ENCODE measurements around the gene C11orf16. TPM values are rescaled to one million over a fixed set of nuclear protein-coding genes. Genes with fewer than 3 reads are reported as not detected.

The C11orf16 gene
- total RNA-seq, 1 experiment from 2014 or later = 0.42 TPM

DNA sequence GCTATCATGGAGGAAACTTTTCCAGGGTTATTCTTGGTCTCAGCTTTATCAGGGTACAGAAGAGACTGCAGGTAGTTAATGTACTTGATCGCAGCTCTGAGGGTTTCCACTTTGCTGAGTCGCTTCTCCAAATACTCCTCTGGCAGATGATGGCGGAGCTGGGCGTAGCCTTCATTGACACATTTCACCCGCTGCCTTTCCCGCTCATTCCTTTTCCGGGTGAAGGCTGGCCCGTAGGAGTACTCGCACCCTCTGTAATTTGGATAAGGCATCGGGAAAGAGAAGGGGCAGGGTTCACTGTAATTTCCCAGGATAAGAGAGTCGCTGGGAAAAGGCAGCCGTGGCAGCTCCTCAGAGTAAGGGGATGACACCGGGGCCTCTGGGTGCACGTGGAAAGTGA lies 4.9 kb upstream of the C11orf16 start:
- H3K36me3 Mint-ChIP-seq = no peaks in the 10 kb centered on the region
- POLR2A ChIA-PET = no interaction called here
- CTCF ChIA-PET = interaction anchor here (2.0 to 2.5 kb wide), 2 partner anchors 22 to 200 kb away, joined by 7 read pairs; no protein-coding TSS in a partner anchor
- DNase-seq (ENCODE audit: low spot score) (no peak), ATAC-seq (no peak)
- TF ChIP-seq, protein P1, sequence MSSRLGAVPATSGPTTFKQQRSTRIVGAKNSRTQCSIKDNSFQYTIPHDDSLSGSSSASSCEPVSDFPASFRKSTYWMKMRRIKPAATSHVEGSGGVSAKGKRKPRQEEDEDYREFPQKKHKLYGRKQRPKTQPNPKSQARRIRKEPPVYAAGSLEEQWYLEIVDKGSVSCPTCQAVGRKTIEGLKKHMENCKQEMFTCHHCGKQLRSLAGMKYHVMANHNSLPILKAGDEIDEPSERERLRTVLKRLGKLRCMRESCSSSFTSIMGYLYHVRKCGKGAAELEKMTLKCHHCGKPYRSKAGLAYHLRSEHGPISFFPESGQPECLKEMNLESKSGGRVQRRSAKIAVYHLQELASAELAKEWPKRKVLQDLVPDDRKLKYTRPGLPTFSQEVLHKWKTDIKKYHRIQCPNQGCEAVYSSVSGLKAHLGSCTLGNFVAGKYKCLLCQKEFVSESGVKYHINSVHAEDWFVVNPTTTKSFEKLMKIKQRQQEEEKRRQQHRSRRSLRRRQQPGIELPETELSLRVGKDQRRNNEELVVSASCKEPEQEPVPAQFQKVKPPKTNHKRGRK (CRISPR knock-in tag; IDR thresholded peaks at IDR 0.05; ENCODE audit: borderline replicate concordance) = no peak
- TF ChIP-seq RORB (CRISPR knock-in tag; IDR thresholded peaks at IDR 0.05) (no peak), IRF2 (CRISPR knock-in tag; IDR thresholded peaks at IDR 0.05; ENCODE audit: borderline replicate concordance, low read depth) (no peak), GABPB1 (CRISPR knock-in tag; IDR thresholded peaks at IDR 0.05) (no peak), NFATC4 (CRISPR knock-in tag; IDR thresholded peaks at IDR 0.05) (no peak), TP53 (CRISPR knock-in tag; IDR thresholded peaks at IDR 0.05) (no peak), CREM (CRISPR knock-in tag; IDR thresholded peaks at IDR 0.05) (no peak), FOXJ3 (CRISPR knock-in tag; IDR thresholded peaks at IDR 0.05; ENCODE audit: borderline replicate concordance) (no peak), ZNF138 (CRISPR knock-in tag; conservative IDR thresholded peaks at IDR 0.05) (no peak), ZNF317 (CRISPR knock-in tag; IDR thresholded peaks at IDR 0.05; ENCODE audit: borderline replicate concordance, low read depth) (no peak), GRHL2 (CRISPR knock-in tag; IDR thresholded peaks at IDR 0.05; ENCODE audit: insufficient replicate concordance, severe bottlenecking) (no peak)
- TF ChIP-seq, protein P2, sequence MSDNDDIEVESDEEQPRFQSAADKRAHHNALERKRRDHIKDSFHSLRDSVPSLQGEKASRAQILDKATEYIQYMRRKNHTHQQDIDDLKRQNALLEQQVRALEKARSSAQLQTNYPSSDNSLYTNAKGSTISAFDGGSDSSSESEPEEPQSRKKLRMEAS (CRISPR knock-in tag; IDR thresholded peaks at IDR 0.05) = no peak
- TF ChIP-seq, protein P3, sequence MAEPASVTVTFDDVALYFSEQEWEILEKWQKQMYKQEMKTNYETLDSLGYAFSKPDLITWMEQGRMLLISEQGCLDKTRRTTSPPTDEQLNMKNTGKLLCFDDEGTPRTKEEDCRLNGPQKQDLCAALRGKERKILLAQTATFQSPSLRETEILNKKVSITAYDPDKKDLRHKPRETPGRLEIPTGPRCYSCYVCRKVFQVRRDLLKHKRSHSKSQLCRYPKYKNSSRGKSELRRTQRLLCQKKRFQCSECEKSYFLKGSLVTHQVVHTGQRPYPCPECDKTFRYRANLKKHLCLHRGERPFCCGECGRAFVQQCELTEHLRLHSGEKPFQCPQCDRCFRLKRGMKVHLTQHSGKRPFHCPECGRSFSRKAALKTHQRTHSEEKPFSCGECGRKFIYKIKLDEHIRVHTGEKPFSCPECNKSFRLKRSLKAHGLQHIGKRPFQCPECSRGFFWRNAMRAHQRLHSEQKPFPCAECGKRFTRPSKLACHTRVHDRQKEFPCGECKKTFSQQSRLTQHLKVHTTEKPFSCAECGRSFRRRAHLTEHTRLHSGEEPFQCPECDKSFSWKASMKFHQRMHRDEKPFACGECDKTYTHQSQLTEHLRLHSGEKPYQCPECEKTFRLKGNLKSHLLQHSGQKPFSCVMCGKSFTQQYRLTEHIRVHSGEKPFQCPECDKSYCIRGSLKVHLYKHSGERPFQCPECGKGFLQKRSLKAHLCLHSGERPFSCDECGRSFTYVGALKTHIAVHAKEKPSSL (CRISPR knock-in tag; conservative IDR thresholded peaks at IDR 0.05) = no peak
- TF ChIP-seq, protein P4, sequence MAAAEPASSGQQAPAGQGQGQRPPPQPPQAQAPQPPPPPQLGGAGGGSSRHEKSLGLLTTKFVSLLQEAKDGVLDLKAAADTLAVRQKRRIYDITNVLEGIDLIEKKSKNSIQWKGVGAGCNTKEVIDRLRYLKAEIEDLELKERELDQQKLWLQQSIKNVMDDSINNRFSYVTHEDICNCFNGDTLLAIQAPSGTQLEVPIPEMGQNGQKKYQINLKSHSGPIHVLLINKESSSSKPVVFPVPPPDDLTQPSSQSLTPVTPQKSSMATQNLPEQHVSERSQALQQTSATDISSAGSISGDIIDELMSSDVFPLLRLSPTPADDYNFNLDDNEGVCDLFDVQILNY (CRISPR knock-in tag; IDR thresholded peaks at IDR 0.05) = no peak
- TF ChIP-seq, protein P5, sequence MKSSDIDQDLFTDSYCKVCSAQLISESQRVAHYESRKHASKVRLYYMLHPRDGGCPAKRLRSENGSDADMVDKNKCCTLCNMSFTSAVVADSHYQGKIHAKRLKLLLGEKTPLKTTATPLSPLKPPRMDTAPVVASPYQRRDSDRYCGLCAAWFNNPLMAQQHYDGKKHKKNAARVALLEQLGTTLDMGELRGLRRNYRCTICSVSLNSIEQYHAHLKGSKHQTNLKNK (CRISPR knock-in tag; IDR thresholded peaks at IDR 0.05) = no peak
- no peak overlapping the region for H3K27ac Mint-ChIP-seq
- H3K4me1 Mint-ChIP-seq = peaks cover 18% of the 10 kb centered on the region
- no peaks in the 10 kb centered on the region for H3K9me3 Mint-ChIP-seq
- H3K4me3 Mint-ChIP-seq = no peak overlapping the region
- no peaks in the 10 kb centered on the region for H3K27me3 Mint-ChIP-seq (ENCODE audit: low read depth)

DNA sequence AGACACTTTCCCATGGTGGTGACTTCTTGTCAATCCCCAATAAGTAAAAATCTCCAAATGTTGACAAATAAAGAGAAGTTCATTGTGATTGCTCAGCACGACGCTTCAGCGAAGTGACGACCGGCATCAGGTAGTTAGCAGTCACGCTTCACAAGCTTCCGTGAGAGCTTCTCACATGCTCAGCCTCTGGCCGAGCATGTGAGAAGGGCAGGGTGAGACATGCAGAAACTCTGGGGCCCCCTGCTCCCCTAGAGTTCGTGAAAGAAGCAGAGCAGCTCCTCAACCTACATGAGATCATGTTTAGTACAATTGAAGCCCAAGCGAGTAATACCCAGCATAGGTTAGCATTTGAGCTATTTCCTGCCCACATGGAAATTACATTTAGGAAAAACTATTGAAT lies 4.4 kb upstream of the C11orf16 start:
- no peaks in the 10 kb centered on the region for H3K36me3 Mint-ChIP-seq
- peaks cover 22% of the 10 kb centered on the region for H3K4me1 Mint-ChIP-seq
- H3K27ac Mint-ChIP-seq = no peak overlapping the region; the same call in 1 of the 2 replicates
- ChIA-PET POLR2A (interaction anchor here (0.6 kb wide), 1 partner anchor 26 kb away, joined by 5 read pairs; no protein-coding TSS in a partner anchor), CTCF (interaction anchor here (2.0 to 2.5 kb wide), 2 partner anchors 22 to 201 kb away, joined by 7 read pairs; no protein-coding TSS in a partner anchor)
- H3K4me3 Mint-ChIP-seq = no peak overlapping the region
- DNase-seq (ENCODE audit: low spot score) = no peak
- H3K27me3 Mint-ChIP-seq (ENCODE audit: low read depth) = no peaks in the 10 kb centered on the region
- H3K9me3 Mint-ChIP-seq = no peaks in the 10 kb centered on the region
- ATAC-seq = no peak
- TF ChIP-seq ZNF671 (CRISPR knock-in tag; IDR thresholded peaks at IDR 0.05) (no peak), JAZF1 (CRISPR knock-in tag; IDR thresholded peaks at IDR 0.05) (no peak), ZBTB21 (CRISPR knock-in tag; IDR thresholded peaks at IDR 0.05; ENCODE audit: borderline replicate concordance) (no peak), NR1H2 (CRISPR knock-in tag; IDR thresholded peaks at IDR 0.05) (no peak), ZNF232 (CRISPR knock-in tag; IDR thresholded peaks at IDR 0.05) (no peak), GABPB1 (CRISPR knock-in tag; IDR thresholded peaks at IDR 0.05) (no peak), TEAD1 (CRISPR knock-in tag; IDR thresholded peaks at IDR 0.05) (no peak), SMAD4 (CRISPR knock-in tag; IDR thresholded peaks at IDR 0.05) (no peak), KAT7 (CRISPR knock-in tag; IDR thresholded peaks at IDR 0.05; ENCODE audit: borderline replicate concordance) (no peak), NFATC4 (CRISPR knock-in tag; IDR thresholded peaks at IDR 0.05) (no peak)
- TF ChIP-seq, protein P6, sequence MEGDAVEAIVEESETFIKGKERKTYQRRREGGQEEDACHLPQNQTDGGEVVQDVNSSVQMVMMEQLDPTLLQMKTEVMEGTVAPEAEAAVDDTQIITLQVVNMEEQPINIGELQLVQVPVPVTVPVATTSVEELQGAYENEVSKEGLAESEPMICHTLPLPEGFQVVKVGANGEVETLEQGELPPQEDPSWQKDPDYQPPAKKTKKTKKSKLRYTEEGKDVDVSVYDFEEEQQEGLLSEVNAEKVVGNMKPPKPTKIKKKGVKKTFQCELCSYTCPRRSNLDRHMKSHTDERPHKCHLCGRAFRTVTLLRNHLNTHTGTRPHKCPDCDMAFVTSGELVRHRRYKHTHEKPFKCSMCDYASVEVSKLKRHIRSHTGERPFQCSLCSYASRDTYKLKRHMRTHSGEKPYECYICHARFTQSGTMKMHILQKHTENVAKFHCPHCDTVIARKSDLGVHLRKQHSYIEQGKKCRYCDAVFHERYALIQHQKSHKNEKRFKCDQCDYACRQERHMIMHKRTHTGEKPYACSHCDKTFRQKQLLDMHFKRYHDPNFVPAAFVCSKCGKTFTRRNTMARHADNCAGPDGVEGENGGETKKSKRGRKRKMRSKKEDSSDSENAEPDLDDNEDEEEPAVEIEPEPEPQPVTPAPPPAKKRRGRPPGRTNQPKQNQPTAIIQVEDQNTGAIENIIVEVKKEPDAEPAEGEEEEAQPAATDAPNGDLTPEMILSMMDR (IDR thresholded peaks at IDR 0.05) = no peak
- TF ChIP-seq, protein P5 (CRISPR knock-in tag; IDR thresholded peaks at IDR 0.05) = no peak
- TF ChIP-seq, protein P7, sequence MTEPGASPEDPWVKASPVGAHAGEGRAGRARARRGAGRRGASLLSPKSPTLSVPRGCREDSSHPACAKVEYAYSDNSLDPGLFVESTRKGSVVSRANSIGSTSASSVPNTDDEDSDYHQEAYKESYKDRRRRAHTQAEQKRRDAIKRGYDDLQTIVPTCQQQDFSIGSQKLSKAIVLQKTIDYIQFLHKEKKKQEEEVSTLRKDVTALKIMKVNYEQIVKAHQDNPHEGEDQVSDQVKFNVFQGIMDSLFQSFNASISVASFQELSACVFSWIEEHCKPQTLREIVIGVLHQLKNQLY (CRISPR knock-in tag; IDR thresholded peaks at IDR 0.05) = no peak
- TF ChIP-seq, protein P8, sequence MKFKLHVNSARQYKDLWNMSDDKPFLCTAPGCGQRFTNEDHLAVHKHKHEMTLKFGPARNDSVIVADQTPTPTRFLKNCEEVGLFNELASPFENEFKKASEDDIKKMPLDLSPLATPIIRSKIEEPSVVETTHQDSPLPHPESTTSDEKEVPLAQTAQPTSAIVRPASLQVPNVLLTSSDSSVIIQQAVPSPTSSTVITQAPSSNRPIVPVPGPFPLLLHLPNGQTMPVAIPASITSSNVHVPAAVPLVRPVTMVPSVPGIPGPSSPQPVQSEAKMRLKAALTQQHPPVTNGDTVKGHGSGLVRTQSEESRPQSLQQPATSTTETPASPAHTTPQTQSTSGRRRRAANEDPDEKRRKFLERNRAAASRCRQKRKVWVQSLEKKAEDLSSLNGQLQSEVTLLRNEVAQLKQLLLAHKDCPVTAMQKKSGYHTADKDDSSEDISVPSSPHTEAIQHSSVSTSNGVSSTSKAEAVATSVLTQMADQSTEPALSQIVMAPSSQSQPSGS (CRISPR knock-in tag; IDR thresholded peaks at IDR 0.05; ENCODE audit: borderline replicate concordance, low read depth) = no peak

Measured in WTC11 (cell line).